BLaER1 treated with 17β-estradiol and CSF1 and Interleukin-3, amounts not matched to agents 10 nM and 100 nM (cell line): Measurements from ENCODE around the gene RBP5.
A peak's percentile ranks its signal among the peaks of the same experiment; 100 is the strongest.

ENCODE experiments used
- H3K27ac ChIP-seq, 11 experiments: shearing (Covaris generic); formaldehyde crosslinking; 2 replicates each; pipeline ENCODE4 v1.8.1; 2022
- H3K27me3 ChIP-seq, 11 experiments: shearing (Covaris generic); formaldehyde crosslinking; 2 replicates each; pipeline ENCODE4 v1.8.1; 2022
- H3K36me3 ChIP-seq, 11 experiments: shearing (Covaris generic); formaldehyde crosslinking; 2 replicates each; pipeline ENCODE4 v1.8.1; 2022
- H3K4me1 ChIP-seq, 10 experiments: shearing (Covaris generic); formaldehyde crosslinking; 2 replicates each; pipeline ENCODE4 v1.8.1; 2022
- H3K4me2 ChIP-seq, 11 experiments: shearing (Covaris generic); formaldehyde crosslinking; 2 replicates each; pipeline ENCODE4 v1.8.1; 2022
- H3K4me3 ChIP-seq, 10 experiments: shearing (Covaris generic); formaldehyde crosslinking; 2 replicates each; pipeline ENCODE4 v1.8.1; 2022
- H3K9ac ChIP-seq, 11 experiments: shearing (Covaris generic); formaldehyde crosslinking; 2 replicates each; pipeline ENCODE4 v1.8.1; 2022
- H3K9me3 ChIP-seq, 11 experiments: shearing (Covaris generic); formaldehyde crosslinking; replicated peaks in 1 of 11; 2 replicates each; pipeline ENCODE4 v1.8.1; 2022
- H4K20me1 ChIP-seq, 11 experiments: shearing (Covaris generic); formaldehyde crosslinking; 2 replicates each; pipeline ENCODE4 v1.8.1; 2022
- Cebpa-rat ChIP-seq, 11 experiments: shearing (Covaris generic); IDR thresholded peaks; 2 replicates each; pipeline ENCODE4 v1.8.1; 2022

RBP5 gene

GRCh38 chr12:7073946-7074345 is 54.7 kb downstream of the RBP5 start:
- H3K4me2 ChIP-seq = peak overlapping the region in 9 of 11 experiments; percentile 9 to 54 (median 41); a peak in 15 of 22 replicates
- no peak for TF ChIP-seq Cebpa-rat (IDR thresholded peaks at IDR 0.05)

More at GRCh38 chr12:7073946-7074345, 54.7 kb downstream of the RBP5 start:
- Histone ChIP-seq H3K9me3 (no peaks in the 10 kb centered on the region), H3K27me3 (no peaks in the 10 kb centered on the region), H3K4me3 (no peak overlapping the region), H3K36me3 (no peaks in the 10 kb centered on the region), H3K4me1 (peaks cover 6 to 23% (median 17%) of the 10 kb centered on the region in 10 experiments; a peak in 16 of 20 replicates), H4K20me1 (no peaks in the 10 kb centered on the region), H3K27ac (no peak overlapping the region), H3K9ac (no peak overlapping the region)
